Neural progenitor cell (in vitro differentiated cells): ENCODE data around the gene SNX27. TPM values are rescaled to one million over a fixed set of nuclear protein-coding genes. Genes with fewer than 3 reads are reported as not detected.

Experiments used
- DNase-seq: peaks from one replicate; pipeline ENCODE4 v3.0.0-alpha.2; 2016; ENCODE audit warnings: low spot score
- H2AFZ ChIP-seq: fragments of 200-600 bp; sonication (generic); replicated peaks from 2 replicates; pipeline ENCODE4 v1.6.1; 2016; ENCODE audit warnings: antibody characterized with exemption
- H3F3A ChIP-seq: fragments of 200-600 bp; sonication (generic); 2 replicates; pipeline ENCODE4 v1.6.1; 2016; ENCODE audit warnings: antibody characterized with exemption, low read depth
- H3K27ac ChIP-seq: fragments of 200-600 bp; sonication (generic); 2 replicates; pipeline ENCODE4 v1.5.1; 2016; ENCODE audit warnings: mild to moderate bottlenecking
- H3K27me3 ChIP-seq: fragments of 200-600 bp; sonication (generic); 2 replicates; pipeline ENCODE4 v1.6.1; 2016; ENCODE audit warnings: mild to moderate bottlenecking, moderate library complexity
- H3K36me3 ChIP-seq: fragments of 200-600 bp; sonication (generic); 2 replicates; pipeline ENCODE4 v1.5.1; 2016
- H3K4me1 ChIP-seq: fragments of 200-600 bp; sonication (generic); 2 replicates; pipeline ENCODE4 v1.6.1; 2016; ENCODE audit warnings: mixed run types
- H3K4me2 ChIP-seq: fragments of 200-600 bp; sonication (generic); 2 replicates; pipeline ENCODE4 v1.6.1; 2016
- H3K4me3 ChIP-seq: fragments of 200-600 bp; sonication (generic); 2 replicates; pipeline ENCODE4 v1.5.1; 2016
- H3K79me2 ChIP-seq: fragments of 200-600 bp; sonication (generic); 2 replicates; pipeline ENCODE4 v1.6.1; 2016; ENCODE audit warnings: low read depth
- H3K9ac ChIP-seq: fragments of 200-600 bp; sonication (generic); 2 replicates; pipeline ENCODE4 v1.6.1; 2016
- H3K9me3 ChIP-seq: fragments of 200-600 bp; sonication (generic); 2 replicates; pipeline ENCODE4 v1.5.1; 2016; ENCODE audit warnings: low read depth
- H4K20me1 ChIP-seq: fragments of 200-600 bp; sonication (generic); 2 replicates; pipeline ENCODE4 v1.6.1; 2016; ENCODE audit warnings: low read depth
- H3K27ac Mint-ChIP-seq: 3 replicates; pipeline ENCODE4 v1.8.0; 2021; ENCODE audit warnings: mixed read lengths
- H3K27me3 Mint-ChIP-seq: 2 replicates; pipeline ENCODE4 v1.8.0; 2022; ENCODE audit warnings: low read depth, mild to moderate bottlenecking, inconsistent platforms, moderate library complexity, mixed read lengths; ENCODE audit not compliant: insufficient read depth
- H3K36me3 Mint-ChIP-seq: 3 replicates; pipeline ENCODE4 v1.8.0; 2021; ENCODE audit warnings: mixed read lengths
- H3K4me1 Mint-ChIP-seq: 3 replicates; pipeline ENCODE4 v1.8.0; 2021; ENCODE audit warnings: mixed read lengths
- H3K4me3 Mint-ChIP-seq: 3 replicates; pipeline ENCODE4 v1.8.0; 2021; ENCODE audit warnings: mild to moderate bottlenecking, moderate library complexity, mixed read lengths
- H3K9me3 Mint-ChIP-seq: 3 replicates; pipeline ENCODE4 v1.8.0; 2020; ENCODE audit warnings: mixed read lengths
- CTCF ChIP-seq: fragments of 200-600 bp; sonication (generic); IDR thresholded peaks from 2 replicates; pipeline ENCODE4 v1.5.1; 2017; ENCODE audit warnings: antibody characterized with exemption, mild to moderate bottlenecking
- EZH2 ChIP-seq: fragments of 200-600 bp; sonication (generic); IDR thresholded peaks from 2 replicates; pipeline ENCODE4 v1.6.1; 2017; ENCODE audit warnings: antibody characterized with exemption, mild to moderate bottlenecking, moderate library complexity
- EZH2phosphoT487 ChIP-seq: fragments of 200-600 bp; sonication (generic); IDR thresholded peaks from 2 replicates; pipeline ENCODE4 v1.6.1; 2017; ENCODE audit warnings: antibody characterized with exemption
- total RNA-seq: library from RNA; depleted of rRNA; stranded (reverse); fragments of >200 nt; gene quantifications from 2 replicates; pipeline ENCODE4 v1.2.3, GENCODE V29; 2015; ENCODE audit warnings: low replicate concordance

The SNX27 gene
- total RNA-seq: 30.5 and 34.1 TPM in 2 replicates

DNA sequence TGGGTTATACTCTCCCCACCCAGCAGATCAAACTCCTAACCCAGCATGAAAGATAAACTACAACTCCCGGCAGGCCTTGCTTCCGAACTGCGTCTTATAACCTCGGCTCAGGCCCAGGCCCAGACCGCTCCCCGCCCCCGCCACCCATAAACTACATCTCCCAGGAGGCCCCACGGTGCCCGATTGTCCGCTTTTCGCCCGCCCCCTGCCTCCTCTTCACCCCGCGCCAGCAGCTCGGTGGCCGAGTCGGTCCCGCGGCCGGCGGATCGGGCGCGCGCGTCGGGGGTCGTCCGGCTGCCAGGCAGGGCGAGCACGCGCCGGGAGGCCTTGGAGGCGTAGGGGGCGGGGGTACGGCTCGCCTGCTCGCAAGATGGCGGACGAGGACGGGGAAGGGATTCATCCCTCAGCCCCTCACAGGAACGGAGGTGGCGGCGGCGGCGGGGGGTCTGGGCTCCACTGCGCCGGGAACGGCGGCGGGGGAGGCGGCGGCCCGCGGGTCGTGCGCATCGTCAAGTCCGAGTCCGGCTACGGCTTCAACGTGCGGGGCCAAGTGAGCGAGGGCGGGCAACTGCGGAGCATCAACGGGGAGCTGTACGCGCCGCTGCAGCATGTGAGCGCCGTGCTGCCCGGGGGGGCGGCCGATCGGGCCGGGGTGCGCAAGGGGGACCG lies at the start of gene SNX27:
SNX27 (plus strand) TSS at position 219 of the 669 bp plus-strand sequence; CDS start at position 371, 152 bp downstream.
- Histone ChIP-seq H3K27me3 (no peaks in the 10 kb centered on the region), H4K20me1 (peaks cover 41% of the 10 kb centered on the region), H3K9me3 (no peaks in the 10 kb centered on the region), H3F3A (no peaks in the 10 kb centered on the region), H3K4me2 (peak within 1 kb of the TSS; percentile 86), H3K79me2 (peaks cover 48% of the 10 kb centered on the region), H3K36me3 (no peaks in the 10 kb centered on the region), H3K4me1 (no peaks in the 10 kb centered on the region), H2AFZ (peak within 1 kb of the TSS; percentile 64), H3K9ac (peak within 1 kb of the TSS; percentile 62), H3K27ac (peak within 1 kb of the TSS; percentile 19), H3K4me3 (peak within 1 kb of the TSS; percentile 86)
- no peak for TF ChIP-seq EZH2phosphoT487
- no peaks in the 10 kb centered on the region for H3K27me3 Mint-ChIP-seq
- peak within 1 kb of the TSS; percentile 96 for H3K4me3 Mint-ChIP-seq
- peak within 1 kb of the TSS; percentile 78 for H3K27ac Mint-ChIP-seq
- H3K9me3 Mint-ChIP-seq: no peaks in the 10 kb centered on the region
- DNase-seq: peak; percentile 99
- H3K36me3 Mint-ChIP-seq: peaks cover 2% of the 10 kb centered on the region
- peaks cover 20% of the 10 kb centered on the region for H3K4me1 Mint-ChIP-seq

- Histone ChIP-seq H3K4me3 (no peak overlapping the region), H3F3A (no peaks in the 10 kb centered on the region), H3K9ac (no peak overlapping the region), H3K36me3 (no peaks in the 10 kb centered on the region), H4K20me1 (no peaks in the 10 kb centered on the region), H3K4me1 (peaks cover 10% of the 10 kb centered on the region), H3K9me3 (no peaks in the 10 kb centered on the region), H3K27ac (no peak overlapping the region), H3K4me2 (no peak overlapping the region), H3K79me2 (no peaks in the 10 kb centered on the region), H2AFZ (no peak overlapping the region), H3K27me3 (no peaks in the 10 kb centered on the region)
- H3K27ac Mint-ChIP-seq: no peak overlapping the region
- no peaks in the 10 kb centered on the region for H3K36me3 Mint-ChIP-seq
- DNase-seq: no peak
- no peaks in the 10 kb centered on the region for H3K9me3 Mint-ChIP-seq
- H3K4me3 Mint-ChIP-seq: no peak overlapping the region
- TF ChIP-seq CTCF (no peak), EZH2 (no peak), EZH2phosphoT487 (no peak)
- peaks cover 18% of the 10 kb centered on the region for H3K4me1 Mint-ChIP-seq
- H3K27me3 Mint-ChIP-seq: peaks cover 3% of the 10 kb centered on the region
Measured at GRCh38 chr1:151562661-151563060, 49.2 kb upstream of the SNX27 start.

GRCh38 chr1:151563376-151563775 lies 48.5 kb upstream of the SNX27 start:
- Histone ChIP-seq H3K4me2 (no peak overlapping the region), H3K9ac (no peak overlapping the region), H3K4me3 (no peak overlapping the region), H3K27me3 (no peaks in the 10 kb centered on the region), H3K9me3 (no peaks in the 10 kb centered on the region), H3K79me2 (no peaks in the 10 kb centered on the region), H4K20me1 (no peaks in the 10 kb centered on the region), H3K4me1 (peaks cover 10% of the 10 kb centered on the region), H3K27ac (no peak overlapping the region), H3F3A (no peaks in the 10 kb centered on the region), H3K36me3 (no peaks in the 10 kb centered on the region), H2AFZ (no peak overlapping the region)
- Mint-ChIP-seq H3K9me3 (no peaks in the 10 kb centered on the region), H3K27me3 (peaks cover 3% of the 10 kb centered on the region), H3K4me3 (no peak overlapping the region), H3K36me3 (peaks cover 2% of the 10 kb centered on the region), H3K27ac (no peak overlapping the region), H3K4me1 (peaks cover 18% of the 10 kb centered on the region)
- TF ChIP-seq EZH2phosphoT487: no peak
- TF ChIP-seq CTCF: no peak
- TF ChIP-seq EZH2: no peak
- DNase-seq: no peak

DNA sequence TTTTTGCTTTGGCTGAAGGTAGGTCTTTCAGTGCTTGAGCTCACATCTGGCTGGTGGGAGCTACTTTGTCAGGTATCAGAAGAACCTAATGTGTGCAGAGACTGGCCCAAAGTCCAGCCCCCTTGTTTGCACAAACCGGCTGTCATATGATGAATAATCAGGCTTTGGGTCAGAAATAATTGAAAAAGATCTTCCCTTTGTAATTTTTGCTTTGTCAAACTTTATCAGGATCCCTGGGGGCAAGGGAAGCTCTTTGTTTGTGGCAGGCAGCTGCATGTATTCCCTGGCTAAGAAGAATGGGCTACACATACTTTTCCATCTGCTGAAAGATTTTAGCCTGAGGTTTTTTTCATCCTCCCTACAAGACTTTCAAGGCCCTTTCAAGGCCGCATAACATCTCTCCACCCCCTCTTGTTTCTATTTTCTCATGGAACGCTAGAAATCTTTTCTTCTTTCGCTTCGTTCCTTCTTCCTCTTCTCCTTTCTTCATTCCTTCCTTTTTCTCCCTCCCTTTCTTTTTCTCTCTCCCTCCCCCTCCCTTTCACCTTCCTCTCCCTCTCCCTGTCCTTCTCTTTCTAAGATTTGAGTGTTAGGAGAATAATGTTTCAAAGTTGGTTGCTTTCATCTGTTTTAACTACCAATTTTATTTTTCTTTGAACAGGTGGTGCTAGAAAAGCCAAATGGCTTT lies 46.2 kb upstream of the SNX27 start:
- Histone ChIP-seq H3F3A (no peaks in the 10 kb centered on the region), H3K4me2 (no peak overlapping the region), H3K9ac (peak overlapping the region; percentile 19), H3K27ac (no peak overlapping the region), H3K27me3 (no peaks in the 10 kb centered on the region), H2AFZ (no peak overlapping the region), H3K79me2 (no peaks in the 10 kb centered on the region), H3K4me3 (no peak overlapping the region), H3K4me1 (peaks cover 10% of the 10 kb centered on the region), H3K36me3 (no peaks in the 10 kb centered on the region), H4K20me1 (no peaks in the 10 kb centered on the region), H3K9me3 (no peaks in the 10 kb centered on the region)
- TF ChIP-seq EZH2phosphoT487 (no peak), EZH2 (no peak), CTCF (no peak)
- Mint-ChIP-seq H3K27ac (peak overlapping the region; percentile 52), H3K36me3 (peaks cover 4% of the 10 kb centered on the region), H3K9me3 (no peaks in the 10 kb centered on the region), H3K27me3 (peaks cover 6% of the 10 kb centered on the region), H3K4me3 (no peak overlapping the region), H3K4me1 (peaks cover 18% of the 10 kb centered on the region)
- no peak for DNase-seq
